CD4-positive, alpha-beta memory T cell (primary cell): ENCODE measurements around the gene PCYT2. TPM values are rescaled to one million over a fixed set of nuclear protein-coding genes. Genes with fewer than 3 reads are reported as not detected.
A peak's percentile ranks its signal among the peaks of the same experiment; 100 is the strongest.

Experiments used
- CTCF ChIA-PET: fragments of 350-600 bp; sonication (Branson Sonifier 250); formaldehyde crosslinking; loops from one replicate; lab custom pipeline; 2021; ENCODE audit warnings: inconsistent platforms; ENCODE audit not compliant: partially characterized antibody; lab: Charles Lee
- POLR2A ChIA-PET: fragments of 350-600 bp; sonication (Branson Sonifier 250); formaldehyde crosslinking; loops from one replicate; lab custom pipeline; 2021; ENCODE audit not compliant: partially characterized antibody; lab: Charles Lee
- DNase-seq, 5 donors: peaks; one replicate each; pipeline versions ENCODE4 v3.0.0 to v3.0.0-alpha.2; 2020 to 2022; ENCODE audit warnings: mixed read lengths in 1 of 5
- H3K27ac ChIP-seq: one replicate; pipeline ENCODE4 v1.7.0; 2013; ENCODE audit warnings: low read depth, low read length
- H3K27me3 ChIP-seq: 2 replicates; pipeline ENCODE4 v1.7.0; 2013; ENCODE audit warnings: mild to moderate bottlenecking, low read length, moderate library complexity; ENCODE audit not compliant: insufficient read depth
- H3K36me3 ChIP-seq: 2 replicates; pipeline ENCODE4 v1.7.0; 2013; ENCODE audit warnings: mild to moderate bottlenecking, low read length, moderate library complexity; ENCODE audit not compliant: insufficient read depth
- H3K4me1 ChIP-seq: 2 replicates; pipeline ENCODE4 v1.7.0; 2013; ENCODE audit warnings: mild to moderate bottlenecking, low read length, moderate library complexity; ENCODE audit not compliant: insufficient read depth
- H3K4me3 ChIP-seq, 2 donors: one replicate each; pipeline ENCODE4 v1.7.0; 2013; ENCODE audit warnings: low read length in 2 of 2, mild to moderate bottlenecking in 1 of 2
- H3K9me3 ChIP-seq, 2 donors: one replicate each; pipeline ENCODE4 v1.7.0; 2013; ENCODE audit warnings: low read length in 2 of 2, control low read depth in 1 of 2; ENCODE audit not compliant: control insufficient read depth in 1 of 2
- H3K27ac Mint-ChIP-seq, 7 donors: one replicate each; pipeline ENCODE4 v1.8.0; 2020 to 2021; ENCODE audit warnings: mixed read lengths in 7 of 7, mild to moderate bottlenecking in 6 of 7, inconsistent platforms in 3 of 7, moderate library complexity in 3 of 7
- H3K27me3 Mint-ChIP-seq, 2 donors: one replicate each; pipeline ENCODE4 v1.8.0; 2020 to 2021; ENCODE audit warnings: mixed read lengths in 2 of 2
- H3K36me3 Mint-ChIP-seq, 2 donors: one replicate each; pipeline ENCODE4 v1.8.0; 2020 to 2021; ENCODE audit warnings: mixed read lengths in 2 of 2, inconsistent platforms in 1 of 2, mild to moderate bottlenecking in 1 of 2
- H3K4me1 Mint-ChIP-seq, 4 donors: one replicate each; pipeline ENCODE4 v1.8.0; 2020 to 2021; ENCODE audit warnings: mixed read lengths in 4 of 4, mild to moderate bottlenecking in 1 of 4
- H3K4me3 Mint-ChIP-seq, 8 donors: one replicate each; pipeline ENCODE4 v1.8.0; 2020 to 2021; ENCODE audit warnings: mixed read lengths in 8 of 8, mild to moderate bottlenecking in 7 of 8, moderate library complexity in 6 of 8, inconsistent platforms in 3 of 8
- H3K9me3 Mint-ChIP-seq, 8 donors: one replicate each; pipeline ENCODE4 v1.8.0; 2020 to 2021; ENCODE audit warnings: mixed read lengths in 8 of 8, mild to moderate bottlenecking in 5 of 8, inconsistent platforms in 3 of 8, moderate library complexity in 1 of 8
- intact Hi-C: fragments of 100-400 bp; cut with micrococcal nuclease; formaldehyde crosslinking; loops from one replicate; pipeline ENCODE4 v1.15.1; 2023
- polyA plus RNA-seq, 2 donors: library from polyadenylated mRNA; unstranded; fragments of 300-500 nt; fragmentation: Illumina TruSeq; gene quantifications; one replicate each; pipeline ENCODE4 v1.2.3, GENCODE V29; 2021
- total RNA-seq, 2 experiments: library from RNA; stranded (reverse); gene quantifications; one replicate each; pipeline ENCODE4 v1.2.3, GENCODE V29; 2021

Gene PCYT2
- total and polyA plus RNA-seq, 4 experiments from 2014 or later = 27.8 to 48.3 (median 36.9) TPM

GRCh38 chr17:81925860-81926450 lies 14.8 kb upstream of the PCYT2 start:
- peaks cover 10% of the 10 kb centered on the region for H3K27me3 ChIP-seq
- DNase-seq = no peak
- H3K27ac ChIP-seq = peak overlapping the region; percentile 68
- CTCF ChIA-PET = interaction anchor here (0.9 kb wide), 1 partner anchor 13 kb away, joined by 3 read pairs; no protein-coding TSS in a partner anchor
- intact Hi-C loops = loop anchor here (2.0 to 10.0 kb wide), 3 partner anchors 35 to 831 kb away; partner anchors contain the start of genes ALYREF, ANAPC11 and P4HB
- POLR2A ChIA-PET = interaction anchor here (0.8 to 4.2 kb wide), 11 partner anchors 9 to 377 kb away, joined by 3 to 40 read pairs (median 7); partner anchors contain the start of genes ARHGDIA, PCYT2, PYCR1 and SIRT7
- Mint-ChIP-seq H3K27ac (peak overlapping the region; percentile 84 to 97 (median 90)), H3K27me3 (peaks cover 0 to 2% of the 10 kb centered on the region in 2 donors), H3K4me3 (peak overlapping the region; percentile 81 to 90 (median 84)), H3K36me3 (no peaks in the 10 kb centered on the region), H3K9me3 (no peaks in the 10 kb centered on the region), H3K4me1 (peaks cover 12 to 27% (median 20%) of the 10 kb centered on the region in 4 donors)
- peaks cover 43% of the 10 kb centered on the region for H3K4me1 ChIP-seq
- H3K9me3 ChIP-seq = no peaks in the 10 kb centered on the region
- H3K36me3 ChIP-seq = no peaks in the 10 kb centered on the region
- H3K4me3 ChIP-seq = peak overlapping the region in 1 of 2 donors; percentile 60

- Histone ChIP-seq H3K27ac (no peak overlapping the region), H3K4me1 (peaks cover 43% of the 10 kb centered on the region), H3K27me3 (peaks cover 10% of the 10 kb centered on the region), H3K36me3 (no peaks in the 10 kb centered on the region), H3K4me3 (no peak overlapping the region), H3K9me3 (no peaks in the 10 kb centered on the region)
- no peaks in the 10 kb centered on the region for H3K27me3 Mint-ChIP-seq
- peak overlapping the region in 6 of 7 donors; percentile 67 to 97 (median 77) for H3K27ac Mint-ChIP-seq
- H3K4me1 Mint-ChIP-seq = peaks cover 12 to 27% (median 20%) of the 10 kb centered on the region in 4 donors
- POLR2A ChIA-PET = interaction anchor here (0.6 to 4.2 kb wide), 12 partner anchors 10 to 332 kb away, joined by 3 to 40 read pairs (median 4); partner anchors contain the start of genes ARHGDIA, NPB, PCYT2 and PYCR1
- DNase-seq = peak in 1 of 5 donors; percentile 50
- H3K36me3 Mint-ChIP-seq = no peaks in the 10 kb centered on the region
- peak overlapping the region; percentile 4 to 90 (median 64) for H3K4me3 Mint-ChIP-seq
- CTCF ChIA-PET = interaction anchor here (0.9 kb wide), 1 partner anchor 55 kb away, joined by 3 read pairs; no protein-coding TSS in a partner anchor
- H3K9me3 Mint-ChIP-seq = no peaks in the 10 kb centered on the region
- intact Hi-C loops = loop anchor here (10.0 kb wide), 1 partner anchor 830 kb away; no protein-coding TSS in a partner anchor
Observed at GRCh38 chr17:81924557-81925532, 13.6 kb upstream of the PCYT2 start.

- Histone ChIP-seq H3K4me3 (no peak overlapping the region), H3K27me3 (peaks cover 4% of the 10 kb centered on the region), H3K4me1 (peaks cover 40% of the 10 kb centered on the region), H3K27ac (no peak overlapping the region), H3K36me3 (no peaks in the 10 kb centered on the region), H3K9me3 (no peaks in the 10 kb centered on the region)
- DNase-seq = no peak
- ChIA-PET POLR2A (interaction anchor here (0.7 to 2.6 kb wide), 4 partner anchors 10 to 36 kb away, joined by 3 to 7 read pairs (median 4); partner anchors contain the start of genes NPB and PCYT2), CTCF (interaction anchor here (0.9 kb wide), 1 partner anchor 54 kb away, joined by 3 read pairs; no protein-coding TSS in a partner anchor)
- Mint-ChIP-seq H3K36me3 (no peaks in the 10 kb centered on the region), H3K4me3 (peak overlapping the region in 3 of 8 donors; percentile 8 to 38 (median 15)), H3K4me1 (peaks cover 12 to 37% (median 24%) of the 10 kb centered on the region in 4 donors), H3K27ac (peak overlapping the region in 4 of 7 donors; percentile 15 to 79 (median 71)), H3K27me3 (no peaks in the 10 kb centered on the region), H3K9me3 (no peaks in the 10 kb centered on the region)
- intact Hi-C loops = loop anchor here (10.0 kb wide), 1 partner anchor 829 kb away; no protein-coding TSS in a partner anchor
Observed at GRCh38 chr17:81923302-81924260, 12.4 kb upstream of the PCYT2 start.

- peaks cover 0 to 3% of the 10 kb centered on the region in 2 donors for H3K36me3 Mint-ChIP-seq
- H3K4me1 Mint-ChIP-seq = peaks cover 12 to 45% (median 29%) of the 10 kb centered on the region in 4 donors
- intact Hi-C loops = loop anchor here (10.0 kb wide), 1 partner anchor 828 kb away; no protein-coding TSS in a partner anchor
- no peak overlapping the region for H3K4me3 ChIP-seq
- no peaks in the 10 kb centered on the region for H3K27me3 Mint-ChIP-seq
- no peak overlapping the region for H3K27ac ChIP-seq
- no peak overlapping the region for H3K27ac Mint-ChIP-seq
- no peaks in the 10 kb centered on the region for H3K9me3 Mint-ChIP-seq
- no peak for DNase-seq
- H3K4me3 Mint-ChIP-seq = no peak overlapping the region
- H3K4me1 ChIP-seq = peaks cover 37% of the 10 kb centered on the region
- no peaks in the 10 kb centered on the region for H3K9me3 ChIP-seq
- no peaks in the 10 kb centered on the region for H3K36me3 ChIP-seq
- ChIA-PET POLR2A (interaction anchor here (0.7 kb wide), 1 partner anchor 11 kb away, joined by 3 read pairs; the partner anchor contains the start of gene PCYT2), CTCF (no interaction called here)
- H3K27me3 ChIP-seq = no peaks in the 10 kb centered on the region
Observed at GRCh38 chr17:81922566-81923301, 11.5 kb upstream of the PCYT2 start.

GRCh38 chr17:81921996-81922565 lies 10.9 kb upstream of the PCYT2 start:
- Histone ChIP-seq H3K36me3 (no peaks in the 10 kb centered on the region), H3K4me3 (no peak overlapping the region), H3K27ac (no peak overlapping the region), H3K4me1 (peaks cover 40% of the 10 kb centered on the region), H3K27me3 (no peaks in the 10 kb centered on the region), H3K9me3 (no peaks in the 10 kb centered on the region)
- Mint-ChIP-seq H3K4me3 (no peak overlapping the region), H3K36me3 (peaks cover 0 to 6% of the 10 kb centered on the region in 2 donors), H3K9me3 (no peaks in the 10 kb centered on the region), H3K27me3 (no peaks in the 10 kb centered on the region), H3K4me1 (peaks cover 13 to 49% (median 33%) of the 10 kb centered on the region in 4 donors), H3K27ac (peak overlapping the region in 1 of 7 donors; percentile 29)
- POLR2A ChIA-PET = no interaction called here
- CTCF ChIA-PET = no interaction called here
- intact Hi-C loops = loop anchor here (10.0 kb wide), 1 partner anchor 827 kb away; no protein-coding TSS in a partner anchor
- no peak for DNase-seq
